Erythroblast (primary cell): ENCODE measurements around the gene GYG2.
"Not testable (repeated sequence)": the region's sequence is repeated elsewhere in the genome, so short reads cannot be mapped to it uniquely, and the experiment has no call there.

Experiments
- GATA1 ChIP-seq: IDR thresholded peaks from 2 replicates; pipeline ENCODE4 v1.6.1; 2011; ENCODE audit warnings: low read depth, mild to moderate bottlenecking, control low read depth, low read length, moderate library complexity
- POLR2A ChIP-seq: IDR thresholded peaks from 2 replicates; pipeline ENCODE4 v1.6.1; 2011; ENCODE audit warnings: mild to moderate bottlenecking, low read length

- TF ChIP-seq POLR2A, GATA1: not testable (repeated sequence)
Observed at GRCh38 chrX:2926255-2926654, 97.5 kb downstream of the GYG2 start.
